Stimulated activated effector memory CD8-positive, alpha-beta T cell treated with anti-CD3 and anti-CD28 coated beads, Interleukin-12 subunit alpha, Interleukin-12 subunit beta, amount 100 ng/mL, for 72 hours (primary cell): ENCODE data around the gene SLC22A23.

ENCODE experiments used
- ATAC-seq: fragments of 150-1000 bp; cut with Tn5 transposase; 2 replicates; pipeline ENCODE4 v1.10.0; 2021
- DNase-seq, 2 donors: peaks; one replicate each; pipeline ENCODE4 v3.0.0; 2021 to 2022; ENCODE audit warnings: low spot score in 2 of 2
- H3K27ac Mint-ChIP-seq: one replicate; pipeline ENCODE4 v1.8.0; 2022; ENCODE audit warnings: mild to moderate bottlenecking, mixed read lengths
- H3K36me3 Mint-ChIP-seq: one replicate; pipeline ENCODE4 v1.8.0; 2022; ENCODE audit warnings: mild to moderate bottlenecking, mixed read lengths
- H3K4me1 Mint-ChIP-seq: one replicate; pipeline ENCODE4 v1.8.0; 2022; ENCODE audit warnings: mixed read lengths
- H3K4me3 Mint-ChIP-seq: one replicate; pipeline ENCODE4 v1.8.0; 2022; ENCODE audit warnings: mild to moderate bottlenecking, mixed read lengths
- H3K9me3 Mint-ChIP-seq: one replicate; pipeline ENCODE4 v1.8.0; 2022; ENCODE audit warnings: mixed read lengths

SLC22A23 gene

GRCh38 chr6:3320238-3320811 lies 136.5 kb downstream of the SLC22A23 start:
- DNase-seq, result no peak
- Mint-ChIP-seq H3K9me3 (no peaks in the 10 kb centered on the region), H3K27ac (no peak overlapping the region), H3K4me1 (peaks cover 36% of the 10 kb centered on the region), H3K4me3 (no peak overlapping the region), H3K36me3 (peaks cover 4% of the 10 kb centered on the region)
- no peak for ATAC-seq

- H3K4me1 Mint-ChIP-seq, result peaks cover 30% of the 10 kb centered on the region
- ATAC-seq (no peak), DNase-seq (no peak)
- H3K4me3 Mint-ChIP-seq, result no peak overlapping the region
- no peak overlapping the region for H3K27ac Mint-ChIP-seq
- H3K9me3 Mint-ChIP-seq, result no peaks in the 10 kb centered on the region
- H3K36me3 Mint-ChIP-seq, result peaks cover 4% of the 10 kb centered on the region
These were observed 137.1 kb downstream of the SLC22A23 start for GRCh38 chr6:3319610-3320200.

- peaks cover 23% of the 10 kb centered on the region for H3K4me1 Mint-ChIP-seq
- peak overlapping the region; percentile 13 for H3K27ac Mint-ChIP-seq
- ATAC-seq (no peak), DNase-seq (no peak)
- H3K36me3 Mint-ChIP-seq, result peaks cover 4% of the 10 kb centered on the region
- H3K9me3 Mint-ChIP-seq, result no peaks in the 10 kb centered on the region
- H3K4me3 Mint-ChIP-seq, result peak overlapping the region; percentile 5
These were observed 137.9 kb downstream of the SLC22A23 start for GRCh38 chr6:3318821-3319540.

GRCh38 chr6:3318226-3318625 lies 138.6 kb downstream of the SLC22A23 start:
- ATAC-seq (peak; percentile 85), DNase-seq (no peak)
- Mint-ChIP-seq H3K27ac (peak overlapping the region; percentile 13), H3K4me3 (peak overlapping the region; percentile 5), H3K36me3 (peaks cover 4% of the 10 kb centered on the region), H3K9me3 (no peaks in the 10 kb centered on the region), H3K4me1 (peaks cover 20% of the 10 kb centered on the region)

GRCh38 chr6:3317741-3318211 lies 139.1 kb downstream of the SLC22A23 start:
- peaks cover 20% of the 10 kb centered on the region for H3K4me1 Mint-ChIP-seq
- ATAC-seq (no peak), DNase-seq (no peak)
- H3K27ac Mint-ChIP-seq, result peak overlapping the region; percentile 13
- H3K4me3 Mint-ChIP-seq, result no peak overlapping the region
- H3K9me3 Mint-ChIP-seq, result no peaks in the 10 kb centered on the region
- H3K36me3 Mint-ChIP-seq, result peaks cover 4% of the 10 kb centered on the region

GRCh38 chr6:3316818-3317217 lies 140.0 kb downstream of the SLC22A23 start:
- ATAC-seq, result no peak
- Mint-ChIP-seq H3K27ac (no peak overlapping the region), H3K9me3 (no peaks in the 10 kb centered on the region), H3K4me1 (peaks cover 20% of the 10 kb centered on the region), H3K36me3 (peaks cover 4% of the 10 kb centered on the region), H3K4me3 (no peak overlapping the region)
- DNase-seq, result no peak

GRCh38 chr6:3316331-3316730 lies 140.5 kb downstream of the SLC22A23 start:
- peaks cover 20% of the 10 kb centered on the region for H3K4me1 Mint-ChIP-seq
- no peak for ATAC-seq
- no peak overlapping the region for H3K4me3 Mint-ChIP-seq
- no peak for DNase-seq
- peaks cover 4% of the 10 kb centered on the region for H3K36me3 Mint-ChIP-seq
- no peak overlapping the region for H3K27ac Mint-ChIP-seq
- no peaks in the 10 kb centered on the region for H3K9me3 Mint-ChIP-seq

GRCh38 chr6:3315841-3316240 lies 141.0 kb downstream of the SLC22A23 start:
- Mint-ChIP-seq H3K4me1 (peaks cover 20% of the 10 kb centered on the region), H3K4me3 (no peak overlapping the region), H3K27ac (no peak overlapping the region), H3K9me3 (no peaks in the 10 kb centered on the region), H3K36me3 (peaks cover 4% of the 10 kb centered on the region)
- DNase-seq (no peak), ATAC-seq (no peak)

- H3K36me3 Mint-ChIP-seq, result peaks cover 4% of the 10 kb centered on the region
- no peak overlapping the region for H3K27ac Mint-ChIP-seq
- no peak overlapping the region for H3K4me3 Mint-ChIP-seq
- ATAC-seq (no peak), DNase-seq (no peak)
- H3K9me3 Mint-ChIP-seq, result no peaks in the 10 kb centered on the region
- peaks cover 20% of the 10 kb centered on the region for H3K4me1 Mint-ChIP-seq
These were observed 142.0 kb downstream of the SLC22A23 start for GRCh38 chr6:3314621-3315467.

- H3K4me3 Mint-ChIP-seq, result no peak overlapping the region
- H3K27ac Mint-ChIP-seq, result no peak overlapping the region
- no peaks in the 10 kb centered on the region for H3K9me3 Mint-ChIP-seq
- peaks cover 4% of the 10 kb centered on the region for H3K36me3 Mint-ChIP-seq
- H3K4me1 Mint-ChIP-seq, result peaks cover 17% of the 10 kb centered on the region
- ATAC-seq (no peak), DNase-seq (no peak)
These were observed 142.7 kb downstream of the SLC22A23 start for GRCh38 chr6:3314176-3314575.

- DNase-seq (no peak), ATAC-seq (no peak)
- Mint-ChIP-seq H3K27ac (no peak overlapping the region), H3K4me3 (no peak overlapping the region), H3K9me3 (no peaks in the 10 kb centered on the region), H3K36me3 (no peaks in the 10 kb centered on the region), H3K4me1 (peaks cover 2% of the 10 kb centered on the region)
These were observed 144.1 kb downstream of the SLC22A23 start for GRCh38 chr6:3312604-3313231.

GRCh38 chr6:3311826-3312225 lies 145.0 kb downstream of the SLC22A23 start:
- Mint-ChIP-seq H3K27ac (no peak overlapping the region), H3K36me3 (no peaks in the 10 kb centered on the region)

GRCh38 chr6:3310703-3311102 lies 146.1 kb downstream of the SLC22A23 start:
- Mint-ChIP-seq H3K4me3 (no peak overlapping the region), H3K4me1 (no peaks in the 10 kb centered on the region), H3K9me3 (peaks cover 3% of the 10 kb centered on the region), H3K27ac (no peak overlapping the region), H3K36me3 (no peaks in the 10 kb centered on the region)
- DNase-seq (no peak), ATAC-seq (no peak)

More at GRCh38 chr6:3311826-3312225, 145.0 kb downstream of the SLC22A23 start:
- H3K4me3 Mint-ChIP-seq, result no peak overlapping the region
- no peaks in the 10 kb centered on the region for H3K9me3 Mint-ChIP-seq
- no peaks in the 10 kb centered on the region for H3K4me1 Mint-ChIP-seq
- DNase-seq (no peak), ATAC-seq (no peak)

GRCh38 chr6:3310051-3310448 lies 146.8 kb downstream of the SLC22A23 start:
- no peak overlapping the region for H3K4me3 Mint-ChIP-seq
- H3K36me3 Mint-ChIP-seq, result no peaks in the 10 kb centered on the region
- H3K4me1 Mint-ChIP-seq, result no peaks in the 10 kb centered on the region
- no peak overlapping the region for H3K27ac Mint-ChIP-seq
- peaks cover 5% of the 10 kb centered on the region for H3K9me3 Mint-ChIP-seq
- DNase-seq (no peak), ATAC-seq (no peak)
